MM.1S (cell line): ENCODE measurements around the gene IRS4.

Source experiments
- EZH2 ChIP-seq: fragments of 300-600 bp; sonication (generic); optimal IDR thresholded peaks from 2 replicates; pipeline ENCODE3; 2017; ENCODE audit warnings: low read depth, mild to moderate bottlenecking, antibody characterized with exemption, low read length, mixed read lengths
- TF ChIP-seq, protein P1 (sequence below): fragments of 300-600 bp; sonication (generic); IDR thresholded peaks from 2 replicates; pipeline ENCODE4 v1.5.1; 2016; ENCODE audit warnings: antibody characterized with exemption, low read length, mixed read lengths

DNA sequence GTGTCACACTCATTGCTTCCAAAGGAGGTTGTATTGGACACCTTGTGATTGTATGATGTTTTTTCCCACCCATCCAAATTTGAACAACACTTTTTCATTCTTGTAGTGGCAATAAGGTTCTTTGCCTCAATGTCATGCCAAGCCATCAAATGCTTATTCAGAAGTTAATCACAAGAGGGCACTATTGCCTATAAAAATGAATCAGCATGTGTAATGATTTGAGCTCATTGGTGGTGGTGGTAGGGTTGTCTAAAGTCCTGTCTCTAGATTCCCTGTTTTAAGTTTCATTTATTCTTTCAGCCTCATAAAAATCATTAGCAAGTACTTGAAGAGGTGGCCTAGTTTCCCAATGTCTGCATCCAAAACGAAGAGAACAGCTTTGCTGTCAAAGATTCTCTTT, 37.0 kb downstream of the IRS4 start:
- TF ChIP-seq, protein P1, sequence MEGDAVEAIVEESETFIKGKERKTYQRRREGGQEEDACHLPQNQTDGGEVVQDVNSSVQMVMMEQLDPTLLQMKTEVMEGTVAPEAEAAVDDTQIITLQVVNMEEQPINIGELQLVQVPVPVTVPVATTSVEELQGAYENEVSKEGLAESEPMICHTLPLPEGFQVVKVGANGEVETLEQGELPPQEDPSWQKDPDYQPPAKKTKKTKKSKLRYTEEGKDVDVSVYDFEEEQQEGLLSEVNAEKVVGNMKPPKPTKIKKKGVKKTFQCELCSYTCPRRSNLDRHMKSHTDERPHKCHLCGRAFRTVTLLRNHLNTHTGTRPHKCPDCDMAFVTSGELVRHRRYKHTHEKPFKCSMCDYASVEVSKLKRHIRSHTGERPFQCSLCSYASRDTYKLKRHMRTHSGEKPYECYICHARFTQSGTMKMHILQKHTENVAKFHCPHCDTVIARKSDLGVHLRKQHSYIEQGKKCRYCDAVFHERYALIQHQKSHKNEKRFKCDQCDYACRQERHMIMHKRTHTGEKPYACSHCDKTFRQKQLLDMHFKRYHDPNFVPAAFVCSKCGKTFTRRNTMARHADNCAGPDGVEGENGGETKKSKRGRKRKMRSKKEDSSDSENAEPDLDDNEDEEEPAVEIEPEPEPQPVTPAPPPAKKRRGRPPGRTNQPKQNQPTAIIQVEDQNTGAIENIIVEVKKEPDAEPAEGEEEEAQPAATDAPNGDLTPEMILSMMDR, result peak; percentile 49
- no peak for TF ChIP-seq EZH2
